ENCODE measurements around the gene GAL.

GAL gene

DNA sequence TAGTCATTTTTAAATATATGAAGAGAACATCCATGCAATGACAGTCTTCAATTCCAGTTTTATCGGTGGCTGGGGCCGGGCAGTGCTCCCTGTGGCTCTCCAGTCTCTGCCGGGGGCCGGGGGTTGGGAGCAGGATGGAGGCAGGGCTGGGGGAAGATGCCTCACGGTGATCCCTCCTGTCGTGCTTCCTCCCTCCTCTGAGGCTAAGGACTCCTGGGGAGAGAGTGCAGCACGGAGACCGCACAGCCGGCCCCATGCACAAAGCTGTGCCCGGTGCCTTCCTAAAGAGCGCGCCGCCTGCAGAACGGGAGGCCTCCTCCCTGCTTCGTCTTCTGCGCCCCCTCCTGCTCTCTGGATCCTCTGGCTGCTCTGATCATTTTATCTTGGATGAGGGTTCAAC lies 20.5 kb downstream of the GAL start:
- TF ChIP-seq, protein P1, sequence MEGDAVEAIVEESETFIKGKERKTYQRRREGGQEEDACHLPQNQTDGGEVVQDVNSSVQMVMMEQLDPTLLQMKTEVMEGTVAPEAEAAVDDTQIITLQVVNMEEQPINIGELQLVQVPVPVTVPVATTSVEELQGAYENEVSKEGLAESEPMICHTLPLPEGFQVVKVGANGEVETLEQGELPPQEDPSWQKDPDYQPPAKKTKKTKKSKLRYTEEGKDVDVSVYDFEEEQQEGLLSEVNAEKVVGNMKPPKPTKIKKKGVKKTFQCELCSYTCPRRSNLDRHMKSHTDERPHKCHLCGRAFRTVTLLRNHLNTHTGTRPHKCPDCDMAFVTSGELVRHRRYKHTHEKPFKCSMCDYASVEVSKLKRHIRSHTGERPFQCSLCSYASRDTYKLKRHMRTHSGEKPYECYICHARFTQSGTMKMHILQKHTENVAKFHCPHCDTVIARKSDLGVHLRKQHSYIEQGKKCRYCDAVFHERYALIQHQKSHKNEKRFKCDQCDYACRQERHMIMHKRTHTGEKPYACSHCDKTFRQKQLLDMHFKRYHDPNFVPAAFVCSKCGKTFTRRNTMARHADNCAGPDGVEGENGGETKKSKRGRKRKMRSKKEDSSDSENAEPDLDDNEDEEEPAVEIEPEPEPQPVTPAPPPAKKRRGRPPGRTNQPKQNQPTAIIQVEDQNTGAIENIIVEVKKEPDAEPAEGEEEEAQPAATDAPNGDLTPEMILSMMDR (IDR thresholded peaks at IDR 0.05; ENCODE audit: insufficient read depth, low read length) = no peak
- TF ChIP-seq GABPA (IDR thresholded peaks at IDR 0.05; ENCODE audit: low read depth) = no peak
- TF ChIP-seq POLR2AphosphoS5 (IDR thresholded peaks at IDR 0.05; ENCODE audit: low read depth) = no peak
- no peak for TF ChIP-seq REST (IDR thresholded peaks at IDR 0.05; ENCODE audit: insufficient replicate concordance, low read depth)
- TF ChIP-seq SPI1 (IDR thresholded peaks at IDR 0.05; ENCODE audit: borderline replicate concordance, low read depth) = no peak
- no peak overlapping the region for H3K27ac ChIP-seq (replicated peaks)
- no peak for DNase-seq (ENCODE audit: low read depth in 1 of 2, low spot score in 1 of 2)
- H3K27me3 ChIP-seq (ENCODE audit: insufficient read depth, poor library complexity, severe bottlenecking) = no peaks in the 10 kb centered on the region
- H3K4me3 ChIP-seq (replicated peaks; ENCODE audit: insufficient read depth, low read length) = no peak overlapping the region

DNA sequence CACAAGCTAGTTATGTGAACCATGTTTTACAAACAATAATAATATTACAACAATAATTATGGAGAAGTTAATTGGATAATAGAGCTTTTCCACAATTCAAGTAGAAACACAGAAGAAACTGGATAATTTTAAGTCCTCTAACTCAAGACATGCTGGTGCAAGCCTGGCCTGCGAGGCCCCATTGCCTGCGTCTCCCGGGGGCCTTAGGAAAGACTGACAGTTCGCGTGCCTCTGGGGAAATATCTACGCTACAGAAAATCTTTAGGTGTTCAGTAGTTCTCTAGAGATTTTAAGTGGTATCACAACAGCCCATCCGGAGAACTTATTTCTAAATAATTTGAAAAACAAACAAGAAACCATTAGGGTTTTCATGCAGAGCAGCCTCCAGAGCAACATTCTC lies 23.2 kb downstream of the GAL start:
- no peak for DNase-seq (ENCODE audit: low read depth in 1 of 2, low spot score in 1 of 2)
- no peak overlapping the region for H3K4me3 ChIP-seq (replicated peaks; ENCODE audit: insufficient read depth, low read length)
- no peaks in the 10 kb centered on the region for H3K27me3 ChIP-seq (ENCODE audit: insufficient read depth, poor library complexity, severe bottlenecking)
- no peak for TF ChIP-seq REST (IDR thresholded peaks at IDR 0.05; ENCODE audit: insufficient replicate concordance, low read depth)
- no peak for TF ChIP-seq POLR2AphosphoS5 (IDR thresholded peaks at IDR 0.05; ENCODE audit: low read depth)
- TF ChIP-seq, protein P1 (IDR thresholded peaks at IDR 0.05; ENCODE audit: insufficient read depth, low read length) = no peak
- TF ChIP-seq SPI1 (IDR thresholded peaks at IDR 0.05; ENCODE audit: borderline replicate concordance, low read depth) = no peak
- TF ChIP-seq GABPA (IDR thresholded peaks at IDR 0.05; ENCODE audit: low read depth) = no peak
- H3K27ac ChIP-seq (replicated peaks) = no peak overlapping the region

GRCh38 chr11:68709062-68709461 lies 24.7 kb downstream of the GAL start:
- H3K4me3 ChIP-seq (replicated peaks; ENCODE audit: insufficient read depth, low read length) = no peak overlapping the region
- DNase-seq (ENCODE audit: low read depth in 1 of 2, low spot score in 1 of 2) = peak in 1 of 2 experiments; percentile 36
- no peak for TF ChIP-seq SPI1 (IDR thresholded peaks at IDR 0.05; ENCODE audit: borderline replicate concordance, low read depth)
- TF ChIP-seq, protein P1 (IDR thresholded peaks at IDR 0.05; ENCODE audit: insufficient read depth, low read length) = no peak
- H3K27ac ChIP-seq (replicated peaks) = no peak overlapping the region
- H3K27me3 ChIP-seq (ENCODE audit: insufficient read depth, poor library complexity, severe bottlenecking) = no peaks in the 10 kb centered on the region

DNA sequence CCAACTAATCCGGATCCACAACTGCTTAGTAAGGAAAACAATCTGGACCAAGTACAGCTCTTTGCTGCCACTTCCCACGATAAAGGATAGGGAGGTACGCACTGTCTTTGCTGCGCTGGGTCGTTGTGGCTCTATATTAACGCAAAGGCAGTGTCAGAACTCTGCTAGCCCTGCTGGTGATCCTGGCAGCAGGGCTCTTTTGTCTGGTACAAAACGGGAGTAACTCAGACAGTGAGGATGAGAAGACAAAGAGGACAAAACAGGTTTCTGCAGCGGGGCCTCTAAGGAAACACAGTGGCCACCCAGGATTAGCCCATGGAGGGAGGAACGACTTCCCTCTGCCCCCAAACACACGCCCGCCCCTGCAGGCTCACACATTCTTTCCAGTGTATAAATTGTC lies 26.1 kb downstream of the GAL start:
- TF ChIP-seq GABPA (IDR thresholded peaks at IDR 0.05; ENCODE audit: low read depth) (no peak), REST (IDR thresholded peaks at IDR 0.05; ENCODE audit: insufficient replicate concordance, low read depth) (no peak), SPI1 (IDR thresholded peaks at IDR 0.05; ENCODE audit: borderline replicate concordance, low read depth) (no peak), POLR2AphosphoS5 (IDR thresholded peaks at IDR 0.05; ENCODE audit: low read depth) (no peak)
- TF ChIP-seq, protein P1 (IDR thresholded peaks at IDR 0.05; ENCODE audit: insufficient read depth, low read length) = no peak
- Histone ChIP-seq H3K27me3 (ENCODE audit: insufficient read depth, poor library complexity, severe bottlenecking) (no peaks in the 10 kb centered on the region), H3K27ac (replicated peaks) (no peak overlapping the region), H3K4me3 (replicated peaks; ENCODE audit: insufficient read depth, low read length) (no peak overlapping the region)
- DNase-seq (ENCODE audit: low read depth in 1 of 2, low spot score in 1 of 2) = no peak

All from HL-60 (cell line).